ENCODE data around the gene ZBTB20. TPM values are rescaled to one million over a fixed set of nuclear protein-coding genes. Genes with fewer than 3 reads are reported as not detected.
A peak's percentile ranks its signal among the peaks of the same experiment; 100 is the strongest.

Gene ZBTB20
- total RNA-seq, 4 donors from 2014 or later: 148 to 242 (median 188) TPM

- Histone ChIP-seq H3K36me3 (no peaks in the 10 kb centered on the region), H3K27ac (no peak overlapping the region), H3K27me3 (no peaks in the 10 kb centered on the region), H3K4me1 (peaks cover 6 to 16% of the 10 kb centered on the region in 2 donors), H3K4me3 (replicated peaks in 1 of 3) (no peak overlapping the region), H3K9me3 (no peaks in the 10 kb centered on the region)
- intact Hi-C loops (cut with DNase I): no loop called here
- TF ChIP-seq POLR2A (IDR thresholded peaks at IDR 0.05): no peak
- TF ChIP-seq, protein P1, sequence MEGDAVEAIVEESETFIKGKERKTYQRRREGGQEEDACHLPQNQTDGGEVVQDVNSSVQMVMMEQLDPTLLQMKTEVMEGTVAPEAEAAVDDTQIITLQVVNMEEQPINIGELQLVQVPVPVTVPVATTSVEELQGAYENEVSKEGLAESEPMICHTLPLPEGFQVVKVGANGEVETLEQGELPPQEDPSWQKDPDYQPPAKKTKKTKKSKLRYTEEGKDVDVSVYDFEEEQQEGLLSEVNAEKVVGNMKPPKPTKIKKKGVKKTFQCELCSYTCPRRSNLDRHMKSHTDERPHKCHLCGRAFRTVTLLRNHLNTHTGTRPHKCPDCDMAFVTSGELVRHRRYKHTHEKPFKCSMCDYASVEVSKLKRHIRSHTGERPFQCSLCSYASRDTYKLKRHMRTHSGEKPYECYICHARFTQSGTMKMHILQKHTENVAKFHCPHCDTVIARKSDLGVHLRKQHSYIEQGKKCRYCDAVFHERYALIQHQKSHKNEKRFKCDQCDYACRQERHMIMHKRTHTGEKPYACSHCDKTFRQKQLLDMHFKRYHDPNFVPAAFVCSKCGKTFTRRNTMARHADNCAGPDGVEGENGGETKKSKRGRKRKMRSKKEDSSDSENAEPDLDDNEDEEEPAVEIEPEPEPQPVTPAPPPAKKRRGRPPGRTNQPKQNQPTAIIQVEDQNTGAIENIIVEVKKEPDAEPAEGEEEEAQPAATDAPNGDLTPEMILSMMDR (IDR thresholded peaks at IDR 0.05): no peak
- DNase-seq: no peak
- WGBS, 2 donors: 94% methylated on average over 6 of the region's 6 CpGs
Observed at GRCh38 chr3:114672692-114673447, 474.2 kb downstream of the ZBTB20 start.

DNA sequence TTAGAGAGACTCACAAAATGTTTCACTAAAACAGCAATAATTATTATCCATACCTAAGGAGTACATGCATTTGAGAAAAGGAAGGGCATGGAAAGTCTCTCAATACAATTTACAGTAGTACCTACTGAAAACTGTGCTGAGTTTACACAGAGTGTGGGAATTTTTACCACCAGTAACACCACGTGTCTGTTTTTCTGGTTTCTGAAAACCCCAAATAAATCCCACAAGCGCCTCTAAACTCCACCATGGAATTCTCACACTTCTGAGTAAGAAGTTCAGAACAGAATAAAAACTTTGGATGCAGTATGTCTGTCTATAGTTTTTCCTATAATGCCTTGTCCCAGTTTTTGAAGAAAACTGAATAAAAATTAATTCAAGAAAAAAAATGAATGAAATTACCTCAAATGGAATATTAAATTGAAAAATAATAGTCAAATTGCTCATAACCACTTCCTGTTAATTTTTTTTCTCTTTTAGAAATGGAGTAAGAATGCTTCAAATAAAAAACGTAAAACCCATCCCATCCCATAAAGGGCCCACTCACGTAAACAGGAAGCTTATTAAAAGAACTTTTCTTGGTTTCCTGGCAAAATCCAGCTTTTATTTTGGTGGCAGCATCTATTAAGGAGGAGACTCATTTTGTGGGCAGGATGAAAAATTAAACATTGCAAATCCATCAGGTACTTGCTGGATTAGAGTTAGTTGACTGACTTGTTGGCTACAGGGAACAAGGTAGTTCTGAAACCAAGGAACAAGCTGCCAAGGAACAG is 475.2 kb downstream of the ZBTB20 start:
- peaks cover 6 to 18% of the 10 kb centered on the region in 2 donors for H3K4me1 ChIP-seq
- no peaks in the 10 kb centered on the region for H3K27me3 ChIP-seq
- TF ChIP-seq, protein P1 (IDR thresholded peaks at IDR 0.05): no peak
- no peak for TF ChIP-seq POLR2A (IDR thresholded peaks at IDR 0.05)
- no peak overlapping the region for H3K27ac ChIP-seq
- H3K36me3 ChIP-seq: no peaks in the 10 kb centered on the region
- H3K9me3 ChIP-seq: no peaks in the 10 kb centered on the region
- intact Hi-C loops (cut with DNase I): no loop called here
- WGBS, 2 donors: 87 to 89% methylated on average over 4 of the region's 4 CpGs
- no peak overlapping the region for H3K4me3 ChIP-seq (replicated peaks in 1 of 3)
- no peak for DNase-seq

DNA sequence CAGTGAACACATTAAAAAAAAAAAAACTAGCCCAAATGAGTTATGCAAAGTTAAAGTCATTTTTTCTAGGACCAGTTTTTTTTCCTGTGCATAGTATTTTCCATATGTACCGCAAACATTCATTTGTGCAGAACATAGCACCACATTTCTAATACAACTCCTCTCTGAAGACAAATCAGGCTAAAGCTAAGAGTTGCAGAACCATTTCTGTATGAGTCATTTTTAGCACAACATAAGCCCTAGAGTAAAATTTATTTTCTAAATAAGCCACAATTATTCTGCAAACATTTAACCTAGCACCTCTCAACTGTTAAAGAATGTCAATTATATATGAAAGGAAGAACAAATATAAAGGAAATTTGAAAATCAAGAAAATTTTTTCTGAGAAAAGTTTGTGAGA is 477.5 kb downstream of the ZBTB20 start:
- H3K36me3 ChIP-seq: no peaks in the 10 kb centered on the region
- 94 to 98% methylated on average over 1 of the region's 1 CpG for WGBS, 2 donors
- H3K4me3 ChIP-seq (replicated peaks in 1 of 3): no peak overlapping the region
- H3K9me3 ChIP-seq: no peaks in the 10 kb centered on the region
- peaks cover 6 to 24% of the 10 kb centered on the region in 2 donors for H3K4me1 ChIP-seq
- intact Hi-C loops (cut with DNase I): no loop called here
- no peak for DNase-seq
- no peak overlapping the region for H3K27ac ChIP-seq
- no peak for TF ChIP-seq POLR2A (IDR thresholded peaks at IDR 0.05)
- TF ChIP-seq, protein P1 (IDR thresholded peaks at IDR 0.05): no peak
- no peaks in the 10 kb centered on the region for H3K27me3 ChIP-seq

- Histone ChIP-seq H3K36me3 (no peaks in the 10 kb centered on the region), H3K27ac (peak overlapping the region in 1 of 3 donors; percentile 19), H3K4me1 (peaks cover 6 to 24% of the 10 kb centered on the region in 2 donors), H3K9me3 (no peaks in the 10 kb centered on the region), H3K27me3 (no peaks in the 10 kb centered on the region), H3K4me3 (replicated peaks in 1 of 3) (no peak overlapping the region)
- intact Hi-C loops (cut with DNase I): no loop called here
- DNase-seq: no peak
- TF ChIP-seq, protein P1 (IDR thresholded peaks at IDR 0.05): no peak
- TF ChIP-seq POLR2A (IDR thresholded peaks at IDR 0.05): no peak
- WGBS, 2 donors: 64 to 68% methylated on average over 2 of the region's 2 CpGs
Observed at GRCh38 chr3:114668099-114668498, 479.0 kb downstream of the ZBTB20 start.

GRCh38 chr3:114666623-114667022 is 480.5 kb downstream of the ZBTB20 start:
- Histone ChIP-seq H3K4me3 (replicated peaks in 1 of 3) (no peak overlapping the region), H3K4me1 (peaks cover 6 to 24% of the 10 kb centered on the region in 2 donors), H3K27me3 (no peaks in the 10 kb centered on the region), H3K27ac (peak overlapping the region in 2 of 3 donors; percentile 12 to 47), H3K9me3 (no peaks in the 10 kb centered on the region), H3K36me3 (no peaks in the 10 kb centered on the region)
- TF ChIP-seq, protein P1 (IDR thresholded peaks at IDR 0.05): no peak
- TF ChIP-seq POLR2A (IDR thresholded peaks at IDR 0.05): no peak
- no peak for DNase-seq
- 74 to 84% methylated on average over 3 of the region's 3 CpGs for WGBS, 2 donors
- intact Hi-C loops (cut with DNase I): no loop called here

All from thyroid gland (tissue), 4 donors.